Osteoblast (primary cell): Measurements from ENCODE around the gene MIPOL1. TPM values are rescaled to one million over a fixed set of nuclear protein-coding genes. Genes with fewer than 3 reads are reported as not detected.
"Not testable (repeated sequence)": the region's sequence is repeated elsewhere in the genome, so short reads cannot be mapped to it uniquely, and the experiment has no call there.

Source experiments
- DNase-seq: peaks from one replicate; pipeline ENCODE4 v3.0.0; 2011; ENCODE audit warnings: low spot score, mixed read lengths; ENCODE audit not compliant: insufficient read length; ENCODE audit errors: missing footprints
- H2AFZ ChIP-seq: 2 replicates; pipeline ENCODE4 v1.6.0; 2011; ENCODE audit warnings: mild to moderate bottlenecking, low read length
- H3K27ac ChIP-seq: 2 replicates; pipeline ENCODE4 v1.5.1; 2011; ENCODE audit warnings: mild to moderate bottlenecking, low read depth, low read length, moderate library complexity
- H3K27me3 ChIP-seq: 2 replicates; pipeline ENCODE4 v1.6.0; 2012; ENCODE audit warnings: mild to moderate bottlenecking, control low read depth, inconsistent platforms, low read length, moderate library complexity; ENCODE audit not compliant: insufficient read depth
- H3K36me3 ChIP-seq: 2 replicates; pipeline ENCODE4 v1.5.1; 2011; ENCODE audit warnings: mild to moderate bottlenecking, low read length, control low read depth, moderate library complexity; ENCODE audit not compliant: insufficient read depth
- H3K4me1 ChIP-seq: 2 replicates; pipeline ENCODE4 v1.5.1; 2011; ENCODE audit warnings: mild to moderate bottlenecking, low read length, control low read depth, moderate library complexity; ENCODE audit not compliant: insufficient read depth
- H3K4me2 ChIP-seq: 2 replicates; pipeline ENCODE4 v1.6.0; 2011; ENCODE audit warnings: mild to moderate bottlenecking, low read length; ENCODE audit not compliant: insufficient read depth
- H3K4me3 ChIP-seq: fragments of 200-600 bp; sonication (generic); 3 replicates; pipeline ENCODE4 v1.5.1; 2012; ENCODE audit warnings: mild to moderate bottlenecking, low read length, inconsistent platforms; ENCODE audit not compliant: insufficient read depth
- H3K79me2 ChIP-seq: 2 replicates; pipeline ENCODE4 v1.6.0; 2012; ENCODE audit warnings: mild to moderate bottlenecking, low read length, control low read depth, inconsistent platforms; ENCODE audit not compliant: insufficient read depth
- H3K9me3 ChIP-seq: 2 replicates; pipeline ENCODE4 v1.5.1; 2011; ENCODE audit warnings: low read depth, low read length, control low read depth
- H4K20me1 ChIP-seq: 2 replicates; pipeline ENCODE4 v1.6.0; 2012; ENCODE audit warnings: mild to moderate bottlenecking, low read length, control low read depth; ENCODE audit not compliant: insufficient read depth
- CTCF ChIP-seq: IDR thresholded peaks from 2 replicates; pipeline ENCODE4 v1.5.1; 2011; ENCODE audit warnings: mild to moderate bottlenecking, low read depth, low read length, moderate library complexity; ENCODE audit errors: extremely low read depth
- total RNA-seq: library from RNA; depleted of rRNA; stranded (reverse); fragments of >200 nt; gene quantifications from 2 replicates; pipeline ENCODE4 v1.2.3, GENCODE V29; 2012

Gene MIPOL1
- total RNA-seq, 1 donor: 9.0 TPM

- not testable (repeated sequence) for H3K27ac ChIP-seq, H3K9me3 ChIP-seq, DNase-seq
These were observed 8.0 kb upstream of the MIPOL1 start for GRCh38 chr14:37189733-37190132.

GRCh38 chr14:37194698-37195097 lies 3.0 kb upstream of the MIPOL1 start:
- Histone ChIP-seq H4K20me1 (no peaks in the 10 kb centered on the region), H3K27ac (no peak overlapping the region), H3K79me2 (no peaks in the 10 kb centered on the region), H3K4me3 (no peak overlapping the region), H3K4me2 (no peak overlapping the region), H3K36me3 (no peaks in the 10 kb centered on the region), H3K4me1 (no peaks in the 10 kb centered on the region), H2AFZ (no peak overlapping the region), H3K9me3 (no peaks in the 10 kb centered on the region), H3K27me3 (no peaks in the 10 kb centered on the region)
- no peak for TF ChIP-seq CTCF
- DNase-seq: no peak

More at GRCh38 chr14:37189733-37190132, 8.0 kb upstream of the MIPOL1 start:
- H3K36me3 ChIP-seq, H4K20me1 ChIP-seq, H3K4me1 ChIP-seq, H3K4me2 ChIP-seq, H3K4me3 ChIP-seq, H3K79me2 ChIP-seq, H2AFZ ChIP-seq, H3K27me3 ChIP-seq: not testable (repeated sequence)

GRCh38 chr14:37195327-37195726 lies 2.4 kb upstream of the MIPOL1 start:
- no peaks in the 10 kb centered on the region for H3K9me3 ChIP-seq
- H3K4me1 ChIP-seq: no peaks in the 10 kb centered on the region
- peak; percentile 15 for DNase-seq
- H3K27me3 ChIP-seq: no peaks in the 10 kb centered on the region
- no peaks in the 10 kb centered on the region for H4K20me1 ChIP-seq
- H3K4me2 ChIP-seq: no peak overlapping the region
- TF ChIP-seq CTCF: no peak
- no peak overlapping the region for H2AFZ ChIP-seq
- no peak overlapping the region for H3K27ac ChIP-seq
- no peaks in the 10 kb centered on the region for H3K79me2 ChIP-seq
- H3K4me3 ChIP-seq: no peak overlapping the region
- H3K36me3 ChIP-seq: no peaks in the 10 kb centered on the region

GRCh38 chr14:37196604-37197420 lies 925 bp upstream of the MIPOL1 start:
- no peak for DNase-seq
- Histone ChIP-seq H3K4me1 (no peaks in the 10 kb centered on the region), H4K20me1 (no peaks in the 10 kb centered on the region), H3K27me3 (no peaks in the 10 kb centered on the region), H3K27ac (peak overlapping the region; percentile 84), H3K9me3 (no peaks in the 10 kb centered on the region), H3K36me3 (no peaks in the 10 kb centered on the region), H3K79me2 (no peaks in the 10 kb centered on the region), H3K4me3 (peak overlapping the region; percentile 90), H3K4me2 (peak overlapping the region; percentile 89), H2AFZ (peak overlapping the region; percentile 94)
- no peak for TF ChIP-seq CTCF
